Muscle of arm (tissue), 12 donors: ENCODE results near the gene SERINC5. TPM values are rescaled to one million over a fixed set of nuclear protein-coding genes. Genes with fewer than 3 reads are reported as not detected.
A peak's percentile ranks its signal among the peaks of the same experiment; 100 is the strongest.

Source experiments
- DNase-seq: peaks from one replicate; pipeline ENCODE4 v3.0.0-alpha.2; 2013
- polyA plus RNA-seq, 12 donors: library from polyadenylated mRNA; unstranded; fragments of 120-200 nt; gene quantifications; one replicate each; pipeline ENCODE4 v1.2.1, GENCODE V29; 2013; ENCODE audit not compliant: insufficient read length in 12 of 12

Gene SERINC5
- polyA plus RNA-seq, 12 donors: 16.6 to 171 (median 21.9) TPM

DNA sequence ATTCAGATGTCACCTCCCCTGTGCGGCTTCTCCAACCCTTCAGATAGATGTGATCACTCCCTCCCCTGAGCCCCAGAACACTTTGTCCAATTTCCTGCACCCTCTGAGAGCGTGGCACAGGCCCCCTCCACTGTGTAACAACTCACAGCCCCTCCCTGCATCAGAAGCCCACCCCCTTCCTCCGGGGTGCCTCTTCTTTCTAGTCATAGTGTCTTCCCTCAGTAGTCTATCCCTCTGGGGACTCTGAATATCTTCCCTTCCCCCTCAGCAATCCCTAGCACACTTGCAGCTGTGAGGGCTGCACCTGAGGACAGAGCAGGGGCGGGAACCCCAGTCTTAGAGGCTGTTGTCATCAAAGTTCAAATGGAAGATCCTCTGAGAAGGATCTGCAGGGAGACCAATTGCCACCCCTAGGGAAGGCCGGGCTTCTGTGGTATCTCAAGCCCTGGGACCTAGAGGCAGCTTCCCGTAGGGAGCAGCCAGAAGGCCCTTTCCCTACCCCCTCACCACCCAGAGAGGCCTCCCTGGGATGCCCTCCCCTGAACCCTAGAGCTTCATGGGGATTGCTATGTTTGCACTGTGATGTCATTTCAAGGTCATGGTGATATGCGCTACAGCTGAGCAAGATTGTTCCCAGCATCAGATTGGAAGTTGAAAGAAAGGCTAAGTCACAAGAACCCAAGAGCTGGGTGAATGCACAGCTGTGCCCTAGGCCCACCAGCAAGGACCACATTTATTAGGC lies 150.0 kb downstream of the SERINC5 start:
- no peak for DNase-seq

DNA sequence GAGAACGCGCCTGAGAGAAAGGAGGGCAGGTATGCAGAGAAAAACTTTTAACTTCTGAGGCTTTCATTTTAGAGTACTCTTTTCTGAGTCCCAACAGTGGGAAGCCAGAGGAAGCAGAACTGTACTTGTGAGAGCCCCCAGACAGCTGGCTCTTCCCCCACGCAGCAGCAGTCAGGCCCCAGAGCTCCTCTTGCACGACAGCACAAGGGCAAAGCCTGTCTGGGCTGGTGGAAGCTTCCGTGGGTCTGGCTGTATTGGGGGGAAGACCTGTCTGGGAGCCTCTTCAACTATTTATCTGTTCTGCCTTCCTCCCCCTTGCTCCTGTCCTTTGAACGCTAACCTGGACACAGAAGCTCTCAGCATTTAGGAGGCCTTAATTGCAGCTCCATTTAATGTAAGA lies 152.5 kb downstream of the SERINC5 start:
- DNase-seq: no peak

DNA sequence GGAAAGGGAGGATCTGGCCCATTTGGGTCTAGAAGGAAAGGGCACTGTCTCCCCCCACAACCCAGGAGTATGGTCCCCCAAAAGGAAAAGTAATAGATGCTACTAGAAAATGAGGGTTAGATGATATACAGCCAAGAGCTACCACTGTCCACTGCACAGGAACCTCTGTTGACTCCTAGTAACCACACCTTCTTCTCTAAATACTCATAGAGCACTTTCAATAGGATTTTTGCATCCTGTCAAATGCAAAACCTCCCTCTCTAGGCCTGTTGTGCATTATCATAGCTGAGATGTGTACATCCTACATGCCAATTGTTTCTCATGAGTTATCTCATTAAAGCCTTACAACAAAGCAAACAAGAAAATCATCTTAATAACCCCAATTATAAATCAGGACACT lies 153.9 kb downstream of the SERINC5 start:
- DNase-seq: no peak

DNA sequence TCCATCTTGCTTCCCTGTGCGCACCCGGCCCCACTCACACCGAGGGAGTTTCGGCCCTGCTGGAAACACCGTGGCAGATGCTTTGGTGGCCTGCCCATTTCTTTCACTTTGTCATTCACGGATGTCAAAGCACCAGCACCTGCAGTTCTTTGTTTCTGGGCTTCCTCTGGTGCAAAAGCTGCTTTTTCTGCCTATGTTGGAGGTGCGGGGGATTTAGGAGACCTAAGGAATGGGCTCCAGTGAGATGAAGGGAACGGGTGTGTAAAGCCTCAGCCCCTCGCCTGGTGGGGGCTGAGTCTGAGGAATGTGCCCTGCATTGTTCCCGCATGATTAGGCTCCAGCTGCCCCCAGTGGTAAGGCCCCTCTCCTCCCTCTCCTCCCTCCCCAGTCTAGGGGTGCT lies 158.4 kb downstream of the SERINC5 start:
- DNase-seq: no peak

DNA sequence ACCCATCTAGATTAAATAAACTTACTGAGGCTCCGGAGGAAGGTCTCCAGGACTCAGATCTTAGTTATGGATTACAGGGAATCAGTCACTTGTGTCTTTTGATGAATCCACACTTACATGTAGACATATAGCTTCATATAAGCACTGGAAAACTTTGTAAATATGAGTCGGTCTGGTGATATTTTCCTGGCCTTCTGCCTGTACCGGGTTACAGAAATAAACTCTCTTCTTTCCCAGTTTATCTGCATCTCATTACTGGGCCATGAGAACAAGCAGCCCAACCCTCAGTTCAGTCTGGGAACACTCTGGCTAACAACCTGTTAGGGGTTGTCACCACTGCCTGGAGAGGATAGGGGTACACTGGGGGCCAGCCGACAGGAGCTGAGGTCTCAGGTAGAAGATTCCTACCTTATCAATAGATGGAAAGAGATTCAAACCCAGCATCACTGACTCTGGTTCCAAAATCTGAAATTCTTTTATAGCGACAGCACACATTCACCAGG lies 161.6 kb downstream of the SERINC5 start:
- no peak for DNase-seq

DNA sequence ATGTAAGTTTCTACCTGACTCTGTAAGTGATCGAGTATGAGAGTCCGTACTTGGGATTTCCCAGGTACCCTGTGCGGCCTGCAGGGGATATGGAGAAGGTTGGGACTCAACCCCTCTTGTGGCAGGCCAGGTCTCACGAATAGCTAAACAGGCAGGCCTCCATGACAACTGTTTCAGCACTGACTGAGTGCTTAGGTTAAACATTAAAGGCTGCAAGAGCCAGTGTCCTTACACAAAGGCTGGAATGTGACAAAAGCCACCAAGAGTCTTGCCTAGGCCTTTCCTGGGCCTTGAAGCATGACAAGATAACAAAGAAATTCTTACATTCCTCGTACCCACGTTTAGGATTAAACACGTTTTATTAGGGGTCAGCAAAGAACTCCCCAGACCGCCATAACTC lies 162.1 kb downstream of the SERINC5 start:
- no peak for DNase-seq

- DNase-seq: no peak
Measured at GRCh38 chr5:80092486-80093107, 163.3 kb downstream of the SERINC5 start.

- peak; percentile 69 for DNase-seq
Measured at GRCh38 chr5:80091792-80092192, 164.1 kb downstream of the SERINC5 start.

DNA sequence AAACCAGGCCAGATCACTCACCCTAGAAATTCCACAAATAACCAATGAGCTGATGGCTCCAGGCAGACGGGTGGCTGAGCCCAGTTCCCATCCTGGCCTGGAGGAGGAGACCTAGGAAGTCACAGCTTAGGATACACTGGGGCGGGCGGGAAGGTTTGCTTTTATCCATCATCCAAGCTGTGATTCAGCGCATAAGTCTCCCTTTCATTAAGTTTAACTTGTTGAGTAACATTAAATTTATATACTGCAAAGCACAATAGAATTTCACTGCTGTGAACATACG lies 165.0 kb downstream of the SERINC5 start:
- no peak for DNase-seq

GRCh38 chr5:80083101-80083890 lies 172.6 kb downstream of the SERINC5 start:
- peak; percentile 68 for DNase-seq

GRCh38 chr5:80082731-80083100 lies 173.1 kb downstream of the SERINC5 start:
- DNase-seq: peak; percentile 89

DNA sequence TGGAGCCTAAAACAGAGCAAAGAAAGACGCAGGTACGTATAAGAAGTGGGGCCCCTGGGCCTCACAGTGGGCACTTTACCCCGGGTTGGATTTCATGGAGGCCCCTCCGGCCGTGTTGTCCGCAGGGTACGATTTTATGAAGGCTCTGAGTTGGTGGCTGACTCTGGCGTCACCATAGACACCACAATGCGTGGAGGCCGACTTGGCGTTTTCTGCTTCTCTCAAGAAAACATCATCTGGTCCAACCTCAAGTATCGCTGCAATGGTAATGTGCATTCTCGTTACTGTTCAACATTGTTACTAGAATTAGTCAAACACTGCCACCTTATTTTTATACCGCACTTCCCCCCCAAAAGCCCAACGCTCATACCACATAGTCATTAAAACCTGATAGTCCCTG lies 173.6 kb downstream of the SERINC5 start:
- no peak for DNase-seq

DNA sequence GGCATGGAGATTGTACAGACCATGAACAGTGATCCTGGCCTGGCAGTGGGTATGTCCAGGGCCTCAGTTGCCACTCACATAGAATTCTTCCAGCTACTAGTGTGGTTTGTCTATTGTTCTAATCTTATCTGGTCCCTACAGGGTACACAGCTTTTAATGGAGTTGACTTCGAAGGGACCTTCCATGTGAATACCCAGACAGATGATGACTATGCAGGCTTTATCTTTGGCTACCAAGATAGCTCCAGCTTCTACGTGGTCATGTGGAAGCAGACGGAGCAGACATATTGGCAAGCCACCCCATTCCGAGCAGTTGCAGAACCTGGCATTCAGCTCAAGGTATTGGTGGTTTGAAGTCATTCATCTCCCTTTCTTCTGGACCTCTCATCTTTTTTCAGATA lies 176.9 kb downstream of the SERINC5 start:
- DNase-seq: no peak

DNA sequence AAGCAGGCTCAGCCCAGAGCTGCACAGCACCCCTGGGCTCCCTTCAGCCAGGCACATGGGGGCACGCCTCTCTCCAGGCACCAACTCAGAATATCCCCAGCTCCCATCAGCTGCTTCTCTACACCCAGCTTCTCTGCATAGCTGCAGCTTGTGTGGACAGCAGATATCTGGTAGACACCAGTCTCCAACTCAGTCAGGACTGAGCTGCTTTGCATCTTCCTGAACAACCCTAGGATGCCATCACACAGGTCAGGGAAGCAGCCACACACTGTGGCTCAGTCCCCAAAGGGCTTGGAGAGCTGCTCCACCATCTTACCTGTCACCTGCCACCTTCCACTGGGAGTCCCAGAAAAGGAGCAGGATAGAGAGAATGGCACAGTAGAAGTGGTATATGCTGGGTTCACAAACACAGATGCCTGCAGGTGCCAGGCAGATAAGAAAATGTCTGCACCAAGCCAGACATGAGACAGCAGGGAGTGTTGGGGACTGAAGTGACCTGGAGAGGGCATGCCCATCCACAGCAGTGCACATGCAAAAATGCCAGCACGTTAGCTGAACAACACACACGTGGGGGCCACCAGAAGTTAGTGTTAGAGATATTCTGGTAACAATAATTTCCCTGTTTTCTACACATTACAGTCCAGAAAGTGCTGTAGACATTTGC lies 178.7 kb downstream of the SERINC5 start:
- DNase-seq: no peak

DNA sequence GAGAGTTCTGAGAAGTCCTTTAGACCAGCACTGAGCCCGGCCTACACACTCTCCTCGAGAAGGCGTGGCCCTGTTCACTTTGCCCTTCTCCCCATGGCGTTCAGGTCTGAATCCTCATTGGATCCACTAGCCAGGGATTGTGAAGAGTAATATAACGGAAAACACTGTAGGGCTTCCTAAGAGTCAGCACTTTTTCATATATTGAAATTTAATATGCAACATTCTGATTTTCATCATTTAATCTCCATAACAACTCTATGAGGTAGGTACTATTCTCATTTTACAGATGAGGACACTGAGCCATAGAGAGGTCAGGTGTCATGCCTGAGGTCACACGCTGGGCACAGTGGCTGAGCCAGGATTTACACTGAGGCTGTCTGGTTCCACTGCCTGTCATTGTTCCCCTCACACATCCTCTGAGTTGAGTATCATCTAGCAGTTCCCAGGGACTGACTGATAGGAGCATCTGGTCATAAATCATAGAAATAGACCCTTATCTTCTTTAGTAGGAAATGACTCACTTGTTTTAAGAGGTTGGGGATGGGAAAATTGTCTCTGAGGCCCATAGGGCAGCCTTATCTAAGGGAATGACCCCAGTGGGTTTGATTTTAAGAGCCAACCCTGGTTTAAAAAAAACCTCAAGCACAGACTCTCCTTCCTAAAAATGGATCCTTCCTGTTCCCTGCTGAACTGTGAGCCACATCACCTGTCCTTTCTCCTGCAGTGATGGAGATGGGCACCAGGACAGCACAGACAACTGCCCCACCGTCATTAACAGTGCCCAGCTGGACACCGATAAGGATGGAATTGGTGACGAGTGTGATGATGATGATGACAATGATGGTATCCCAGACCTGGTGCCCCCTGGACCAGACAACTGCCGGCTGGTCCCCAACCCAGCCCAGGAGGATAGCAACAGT lies 179.5 kb downstream of the SERINC5 start:
- no peak for DNase-seq

GRCh38 chr5:80072103-80073073 lies 183.5 kb downstream of the SERINC5 start:
- DNase-seq: no peak

DNA sequence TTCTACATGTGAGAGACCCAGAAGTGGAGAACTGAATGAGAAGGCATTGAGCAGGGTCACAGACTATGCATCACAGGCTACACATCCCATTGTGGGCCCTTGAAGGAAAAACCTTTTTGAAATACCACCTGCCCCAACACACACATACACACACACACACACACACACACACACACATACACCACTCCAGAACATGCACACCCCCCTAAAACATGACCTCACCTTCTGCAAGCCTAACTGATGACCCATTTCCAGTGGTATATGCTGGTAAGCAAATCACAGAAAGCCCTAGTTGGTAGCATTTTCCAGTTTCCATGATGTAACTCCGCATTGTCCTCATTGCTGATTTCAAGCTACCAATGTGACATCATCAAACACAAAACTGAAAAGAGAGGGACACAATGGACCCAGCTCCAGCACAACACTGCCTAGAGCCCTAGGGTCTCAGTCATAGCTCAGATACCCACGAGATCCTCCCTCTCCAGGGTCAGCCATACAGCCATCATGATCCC lies 184.3 kb downstream of the SERINC5 start:
- no peak for DNase-seq

GRCh38 chr5:80070338-80071056 lies 185.4 kb downstream of the SERINC5 start:
- no peak for DNase-seq

GRCh38 chr5:80069918-80070318 lies 185.9 kb downstream of the SERINC5 start:
- DNase-seq: no peak
